GM19043 (cell line): ENCODE data around the gene SLCO2A1.

Experiments used
- ATAC-seq: cut with Tn5 transposase; IDR thresholded peaks from one replicate; pipeline ENCODE4 v1.9.1; 2021; ENCODE audit warnings: low read depth; ENCODE audit not compliant: unreplicated experiment

Gene SLCO2A1

DNA sequence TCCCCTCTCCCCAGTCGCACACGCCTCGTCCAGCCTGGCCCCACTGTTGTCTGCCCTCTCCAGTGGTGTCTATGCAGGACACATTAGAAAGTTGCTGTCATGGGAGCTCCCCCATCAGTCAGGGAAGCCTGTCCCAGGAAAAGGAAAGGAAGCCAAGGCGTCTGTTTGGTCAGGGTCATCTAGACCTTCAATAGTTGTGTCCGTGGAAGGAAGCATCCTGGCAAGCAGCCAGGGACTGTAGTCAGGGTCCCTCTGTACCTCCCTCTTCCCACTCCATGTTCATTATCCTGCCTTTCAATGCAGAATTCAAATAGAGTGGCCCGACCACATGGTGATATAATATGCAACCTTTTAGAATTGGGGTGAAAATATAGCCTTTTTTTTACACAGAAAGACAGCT is 73.4 kb downstream of the SLCO2A1 start:
- no peak for ATAC-seq

DNA sequence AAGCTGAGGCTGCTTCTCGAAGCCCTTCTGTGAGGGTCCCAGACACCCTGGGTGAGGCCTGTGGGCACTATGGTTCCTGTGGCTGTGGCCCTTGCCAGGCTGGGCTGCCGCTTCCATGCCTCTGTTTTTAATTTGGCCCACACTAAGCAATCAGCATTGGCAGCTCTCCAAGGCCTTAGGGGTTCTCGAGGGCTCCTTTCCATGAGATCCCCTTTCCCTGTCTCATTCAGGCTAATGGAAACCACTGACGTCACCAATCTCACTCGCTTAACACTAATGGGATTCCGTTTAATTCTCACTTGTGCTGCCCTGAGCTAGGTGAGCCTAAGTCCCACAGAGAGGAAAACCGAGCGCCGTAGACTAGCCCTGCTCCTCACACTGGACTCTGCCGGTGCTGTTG is 73.8 kb downstream of the SLCO2A1 start:
- ATAC-seq = no peak

DNA sequence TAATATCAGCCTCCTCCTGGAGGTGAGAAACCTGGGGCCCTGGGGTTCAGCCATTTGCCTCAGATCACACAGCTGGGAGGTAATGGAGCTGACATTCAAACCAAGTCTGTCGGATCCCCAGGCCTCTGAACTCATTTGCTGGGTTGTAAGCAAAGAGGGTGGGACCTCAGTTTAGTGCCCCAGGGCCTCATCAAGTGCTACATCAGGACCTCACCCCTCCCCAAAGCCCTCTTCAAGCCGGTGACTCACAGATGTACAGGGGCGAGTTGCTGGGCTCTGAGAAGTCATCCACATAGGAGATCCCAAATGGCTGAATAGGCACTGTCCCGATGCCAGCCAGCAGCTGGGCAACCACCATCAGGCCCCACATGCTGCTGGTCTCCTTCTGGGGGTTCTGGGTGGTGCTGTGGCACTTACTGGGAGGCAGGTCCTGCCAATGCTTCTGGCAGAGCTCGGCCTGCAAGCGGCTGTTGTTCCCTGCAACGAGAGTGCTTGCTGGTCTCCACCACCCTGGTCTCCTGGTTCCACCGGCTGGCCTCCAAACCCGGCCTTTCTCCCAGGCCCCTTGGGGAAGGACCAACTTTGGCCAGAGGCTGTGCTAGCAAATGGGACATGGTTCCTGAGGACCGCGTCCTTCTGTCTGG is 74.9 kb downstream of the SLCO2A1 start:
- no peak for ATAC-seq

DNA sequence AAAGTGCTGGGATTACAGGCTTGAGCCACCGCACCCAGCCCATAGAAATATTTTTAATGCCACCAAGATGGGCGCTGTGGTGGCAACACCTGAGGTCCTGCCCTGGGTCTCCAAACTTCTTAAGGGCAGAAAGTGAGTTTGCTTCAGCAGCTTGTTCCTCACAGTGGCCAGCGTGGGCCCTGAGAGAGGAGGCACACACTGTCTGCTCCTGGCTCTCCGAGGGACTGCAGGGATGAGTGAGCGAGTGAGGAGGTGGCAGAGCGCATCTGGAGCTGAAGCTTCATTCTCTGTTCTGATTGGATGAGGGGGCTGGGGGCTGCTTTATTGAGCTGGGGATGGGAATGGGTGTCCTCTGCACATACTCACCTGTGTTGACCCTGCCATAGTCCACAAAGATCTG is 76.4 kb downstream of the SLCO2A1 start:
- ATAC-seq = no peak

DNA sequence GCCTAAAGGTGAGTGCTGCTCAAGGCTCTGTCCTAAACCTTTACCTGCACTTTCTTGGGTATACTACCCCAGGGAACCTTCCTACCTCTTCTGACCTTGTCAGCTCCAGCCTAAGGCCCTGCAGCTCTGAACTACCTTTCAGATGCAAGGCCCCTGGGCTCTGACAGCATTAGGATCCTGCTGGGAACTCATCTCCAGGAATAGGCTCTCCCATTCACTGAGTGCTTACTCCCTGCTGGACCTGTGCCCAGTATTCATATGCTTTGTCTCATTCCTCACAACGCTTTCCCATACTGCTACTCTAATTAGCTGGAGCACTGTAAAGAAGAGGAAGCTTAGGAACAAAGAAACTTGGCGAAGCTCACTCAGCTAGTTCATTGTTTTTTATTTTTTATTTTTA is 80.3 kb downstream of the SLCO2A1 start:
- ATAC-seq = no peak

DNA sequence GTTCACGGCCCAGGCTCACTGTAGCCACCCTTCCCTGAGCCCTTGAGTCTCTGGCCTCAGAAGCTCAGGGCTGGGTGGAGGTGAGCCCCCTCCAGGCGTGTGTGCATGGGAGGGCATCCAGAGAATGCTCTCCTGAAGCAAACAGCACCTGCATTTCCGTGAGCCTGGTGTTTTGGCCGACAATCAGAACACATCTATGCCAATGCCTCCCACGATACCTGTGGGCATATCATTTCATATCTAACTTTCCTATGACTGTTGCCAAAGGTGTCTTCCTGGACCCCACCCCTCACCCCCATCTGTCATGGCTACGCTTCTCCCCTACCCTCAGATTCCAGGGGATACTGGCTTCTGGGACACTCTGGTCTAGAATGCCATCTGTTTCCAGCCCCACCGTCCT is 80.7 kb downstream of the SLCO2A1 start:
- ATAC-seq = no peak

DNA sequence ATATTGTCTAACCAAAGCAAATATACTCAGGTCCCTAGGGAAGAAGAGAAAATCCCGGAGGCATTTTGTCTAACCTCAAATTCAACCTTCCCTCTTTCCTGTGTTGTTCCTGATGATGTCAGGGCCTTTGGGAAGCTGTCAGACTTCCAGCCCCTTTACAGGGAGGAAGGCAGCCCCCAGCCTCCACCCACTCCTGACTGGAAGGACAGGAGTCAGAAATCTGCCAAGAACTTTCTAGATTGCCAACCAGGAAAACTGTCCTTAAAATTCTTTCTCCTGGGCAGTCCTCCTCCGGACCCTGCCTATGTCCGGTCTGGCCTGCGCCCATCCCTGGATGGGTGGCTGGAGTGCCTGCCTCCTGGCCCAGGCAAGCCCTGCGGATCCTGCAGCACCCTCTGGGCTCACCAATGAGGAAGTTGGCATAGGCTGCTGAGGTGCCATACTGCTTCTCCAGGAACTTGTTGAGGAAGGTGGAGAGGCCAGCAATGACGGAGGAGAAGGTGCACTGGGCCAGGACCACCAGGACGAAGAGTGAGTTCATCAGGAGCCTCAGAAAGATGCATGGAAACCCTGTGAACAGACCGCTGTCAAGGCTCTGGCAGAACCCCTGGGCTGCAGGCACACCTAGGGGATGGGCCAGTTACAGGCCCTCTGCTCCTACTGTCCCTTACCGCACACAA is 81.5 kb downstream of the SLCO2A1 start:
- no peak for ATAC-seq

DNA sequence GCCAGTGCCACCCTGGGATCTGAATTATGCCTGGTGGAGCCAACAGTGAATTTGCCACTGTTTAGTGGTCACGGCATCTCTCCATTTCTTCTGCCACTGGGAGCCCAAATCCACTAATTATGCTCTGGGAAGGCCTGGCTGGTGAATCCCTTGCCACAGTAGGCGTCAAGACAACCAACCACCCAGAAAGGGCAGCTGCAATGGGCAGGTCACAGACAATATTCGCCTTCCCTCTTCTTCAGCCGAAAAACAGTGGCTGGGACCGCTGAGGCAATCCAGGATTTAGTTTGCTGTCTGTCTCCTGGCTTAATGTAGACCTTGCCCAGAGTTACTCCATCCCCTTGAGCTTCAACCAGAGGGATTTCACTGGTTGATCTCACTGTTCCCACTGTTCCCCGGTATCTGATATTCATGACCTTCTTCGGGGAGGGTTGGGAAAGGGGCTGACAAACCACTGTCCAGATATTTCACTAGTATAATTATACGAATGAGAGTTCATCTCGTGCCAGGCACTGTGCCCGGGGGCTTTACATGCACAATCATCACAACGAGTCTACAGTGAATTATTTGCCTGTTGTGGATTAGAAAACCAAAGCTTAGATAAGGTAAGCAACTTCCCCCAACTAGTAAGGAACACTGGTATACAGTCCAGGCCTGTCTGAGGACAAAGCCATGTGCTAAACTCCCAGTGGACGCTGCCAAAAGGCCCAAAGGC is 84.2 kb downstream of the SLCO2A1 start:
- ATAC-seq = no peak

DNA sequence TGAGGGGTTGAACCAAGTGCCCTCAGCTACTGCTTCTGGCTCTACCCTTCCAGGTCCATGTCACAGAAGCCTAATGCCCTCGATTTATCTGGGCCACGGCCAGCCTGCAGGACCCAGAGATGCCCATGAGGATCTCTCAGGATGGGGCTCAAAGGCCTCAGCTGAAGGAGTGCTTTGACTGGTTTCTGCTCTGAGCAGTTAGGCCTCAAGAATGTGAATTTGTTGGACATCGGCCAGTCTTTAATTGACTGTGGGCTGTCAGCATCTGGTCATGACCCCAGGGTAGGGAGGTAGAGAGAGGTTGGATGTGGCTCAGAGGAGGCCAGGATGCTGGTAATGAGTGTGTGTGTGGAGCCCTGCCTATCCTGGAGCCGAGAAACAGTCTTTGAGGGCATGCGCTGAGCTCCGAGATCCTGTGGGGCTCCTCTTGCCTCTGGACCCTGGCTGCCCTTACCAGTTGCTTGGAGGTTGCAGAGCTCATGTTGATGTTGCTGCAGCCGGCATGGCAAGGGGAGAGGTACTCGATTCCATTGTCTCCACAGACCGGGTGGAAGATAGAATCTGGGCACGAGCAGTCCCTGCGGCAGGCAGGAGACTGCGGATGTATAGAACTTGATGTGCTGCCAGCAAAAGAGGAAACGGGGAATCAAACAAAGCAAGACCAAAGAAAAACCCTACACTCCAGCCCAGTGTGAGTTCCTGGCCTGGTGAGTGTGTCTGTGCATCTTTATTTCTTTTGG is 84.9 kb downstream of the SLCO2A1 start:
- no peak for ATAC-seq

DNA sequence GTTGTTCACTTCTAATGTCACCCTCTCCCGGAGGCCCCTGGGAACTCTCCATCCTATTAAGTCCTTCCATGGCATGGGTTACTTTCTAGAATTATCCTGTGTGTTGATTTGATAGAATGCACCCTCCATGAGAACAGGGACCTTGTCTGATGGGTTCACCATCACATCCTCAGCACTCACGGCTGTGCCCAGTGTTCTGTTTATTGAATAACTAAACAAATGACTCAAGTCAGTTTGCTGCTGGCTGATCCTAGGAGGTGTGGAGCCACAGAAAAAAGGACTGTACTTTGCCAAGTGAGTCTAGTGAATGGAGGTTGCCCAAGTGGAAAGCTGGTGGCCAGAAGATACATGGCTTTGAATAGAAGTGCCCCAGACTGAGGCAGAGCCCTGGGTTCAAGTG is 85.5 kb downstream of the SLCO2A1 start:
- no peak for ATAC-seq

DNA sequence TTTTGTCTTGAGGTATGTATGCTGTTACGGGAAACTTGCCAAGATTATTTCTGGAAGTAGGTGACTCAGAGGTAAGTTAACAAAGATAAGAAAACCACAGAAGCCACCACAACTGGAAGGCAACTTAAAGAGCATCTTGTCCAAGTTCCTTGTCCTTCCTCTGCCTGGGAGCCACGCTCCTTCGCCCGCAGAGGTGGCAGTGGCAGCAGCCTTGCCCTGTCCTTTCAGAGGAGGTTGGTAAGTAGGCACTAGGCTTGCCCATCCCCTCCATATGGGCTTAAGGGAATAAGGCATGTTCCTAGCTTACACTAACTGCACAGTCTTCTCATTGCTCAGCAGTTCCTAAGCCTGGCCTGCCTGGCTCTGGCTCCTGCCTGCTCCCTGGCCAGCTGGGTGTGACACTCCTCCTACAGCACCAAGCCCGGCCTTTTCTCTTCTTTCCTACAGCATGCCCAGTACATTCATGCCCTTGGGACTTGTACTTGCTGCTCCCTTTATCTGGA is 86.0 kb downstream of the SLCO2A1 start:
- no peak for ATAC-seq

DNA sequence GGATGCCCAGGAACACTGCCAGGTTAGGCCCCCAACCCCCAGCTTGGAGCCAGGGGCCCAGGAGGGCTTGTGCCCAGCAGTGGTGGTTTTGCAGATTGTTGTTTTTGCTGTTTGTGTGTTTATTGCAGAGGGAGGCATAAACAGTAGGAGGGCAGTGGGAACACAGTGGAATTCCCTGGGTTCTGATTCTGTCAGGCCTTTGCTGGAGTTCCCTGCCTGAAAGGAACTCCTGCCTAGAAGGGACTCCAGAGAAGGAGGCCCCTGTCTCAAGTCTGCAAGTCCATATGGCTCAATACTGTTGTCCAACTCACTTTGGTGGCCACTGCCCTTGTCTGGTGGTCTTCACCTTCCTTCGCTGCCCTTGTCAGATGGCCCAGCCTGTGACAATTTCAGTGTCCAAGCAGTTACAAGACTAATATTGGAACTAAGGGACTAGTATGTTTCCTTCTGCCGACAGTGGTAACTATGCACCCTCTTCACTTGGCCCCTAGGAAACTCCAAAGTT is 86.6 kb downstream of the SLCO2A1 start:
- ATAC-seq = no peak

DNA sequence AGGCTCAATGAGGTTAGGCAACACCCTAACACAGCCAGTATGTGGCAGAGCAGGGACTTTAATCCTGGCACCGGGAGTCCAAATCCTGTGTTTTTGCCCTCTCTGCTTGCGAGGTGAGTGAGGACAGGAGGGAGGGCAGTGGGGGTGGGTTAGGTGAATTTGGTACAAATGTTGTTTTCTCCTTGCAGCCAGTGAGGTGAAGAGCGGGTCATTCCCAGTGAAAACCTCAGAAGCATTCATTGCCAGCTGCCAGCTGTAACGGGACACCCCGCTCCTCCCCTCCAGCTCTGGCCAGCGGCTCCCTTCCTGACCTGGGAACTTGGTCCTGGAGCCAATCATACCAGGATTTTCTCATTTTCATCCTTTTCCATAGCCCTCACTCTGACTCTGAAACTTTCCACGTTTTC is 88.3 kb downstream of the SLCO2A1 start:
- no peak for ATAC-seq

DNA sequence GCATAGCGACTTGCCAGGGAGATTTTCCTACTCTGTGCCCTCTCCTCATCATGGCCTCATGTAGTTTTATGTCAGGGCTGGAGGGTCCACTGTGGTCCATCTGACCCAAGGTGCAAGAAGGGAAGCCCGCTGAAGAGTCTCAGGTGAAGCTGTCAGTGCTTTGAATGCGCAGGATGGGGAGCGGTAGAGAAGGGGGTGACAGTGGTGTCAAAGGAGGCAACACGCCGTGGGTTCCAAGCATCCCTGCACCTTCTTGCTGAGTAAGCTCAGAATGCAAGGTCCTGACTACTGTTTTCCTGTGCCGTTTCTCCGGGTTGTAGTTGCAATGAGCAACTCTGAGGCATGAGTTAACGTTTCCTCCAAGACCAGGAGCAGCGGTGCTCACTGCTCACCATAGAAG is 89.2 kb downstream of the SLCO2A1 start:
- no peak for ATAC-seq

DNA sequence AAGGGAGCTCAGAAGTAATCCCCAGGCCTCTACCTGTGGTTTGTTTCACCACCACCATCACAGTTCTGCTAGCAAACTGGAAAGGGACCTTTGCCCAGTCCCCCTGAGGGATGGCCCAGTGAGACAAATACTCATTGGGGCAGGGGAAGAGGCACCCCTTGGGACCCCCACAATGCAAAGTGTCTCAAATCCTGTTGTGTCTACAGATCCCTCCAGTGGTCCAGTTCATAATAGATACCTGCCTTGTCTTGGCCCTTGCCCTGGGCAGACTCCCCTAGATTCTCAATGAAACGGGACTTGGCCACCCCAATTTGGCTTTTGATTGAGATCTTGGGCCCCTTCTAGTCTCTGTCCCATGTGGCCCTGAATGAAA is 90.3 kb downstream of the SLCO2A1 start:
- ATAC-seq = no peak

DNA sequence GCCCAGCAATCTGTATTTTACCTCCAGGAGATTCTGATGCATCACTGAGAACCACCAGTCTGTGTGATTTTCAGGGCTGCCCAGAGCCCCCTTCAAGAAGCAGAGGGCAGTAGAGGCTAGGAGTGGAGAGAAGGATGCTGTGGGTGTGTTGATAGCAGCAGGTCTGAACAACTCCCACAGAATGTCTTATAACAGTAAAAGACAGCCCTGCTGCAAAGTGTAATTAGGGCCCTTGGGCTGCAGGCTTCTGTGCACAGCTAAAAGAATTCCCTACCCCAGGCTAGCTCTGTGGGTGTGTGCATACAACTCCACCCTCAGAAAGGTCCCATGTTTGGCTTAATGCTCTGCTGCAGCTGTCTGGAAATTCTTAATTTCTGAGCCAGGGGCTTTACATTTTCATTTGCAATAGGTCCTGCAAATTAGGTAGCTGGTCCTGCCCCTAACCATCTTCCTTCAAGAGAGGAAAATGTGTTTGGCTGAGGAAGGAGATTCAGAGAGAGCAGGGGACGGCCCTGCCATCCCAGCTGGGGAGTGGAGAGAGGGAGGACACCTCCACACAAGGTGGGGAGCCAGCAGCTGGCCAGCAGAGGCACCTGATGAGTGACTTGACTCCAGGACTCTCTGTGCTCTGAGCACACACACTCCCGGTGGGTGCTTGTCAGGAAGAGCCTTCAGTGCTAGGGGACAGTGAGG is 90.8 kb downstream of the SLCO2A1 start:
- ATAC-seq = no peak

DNA sequence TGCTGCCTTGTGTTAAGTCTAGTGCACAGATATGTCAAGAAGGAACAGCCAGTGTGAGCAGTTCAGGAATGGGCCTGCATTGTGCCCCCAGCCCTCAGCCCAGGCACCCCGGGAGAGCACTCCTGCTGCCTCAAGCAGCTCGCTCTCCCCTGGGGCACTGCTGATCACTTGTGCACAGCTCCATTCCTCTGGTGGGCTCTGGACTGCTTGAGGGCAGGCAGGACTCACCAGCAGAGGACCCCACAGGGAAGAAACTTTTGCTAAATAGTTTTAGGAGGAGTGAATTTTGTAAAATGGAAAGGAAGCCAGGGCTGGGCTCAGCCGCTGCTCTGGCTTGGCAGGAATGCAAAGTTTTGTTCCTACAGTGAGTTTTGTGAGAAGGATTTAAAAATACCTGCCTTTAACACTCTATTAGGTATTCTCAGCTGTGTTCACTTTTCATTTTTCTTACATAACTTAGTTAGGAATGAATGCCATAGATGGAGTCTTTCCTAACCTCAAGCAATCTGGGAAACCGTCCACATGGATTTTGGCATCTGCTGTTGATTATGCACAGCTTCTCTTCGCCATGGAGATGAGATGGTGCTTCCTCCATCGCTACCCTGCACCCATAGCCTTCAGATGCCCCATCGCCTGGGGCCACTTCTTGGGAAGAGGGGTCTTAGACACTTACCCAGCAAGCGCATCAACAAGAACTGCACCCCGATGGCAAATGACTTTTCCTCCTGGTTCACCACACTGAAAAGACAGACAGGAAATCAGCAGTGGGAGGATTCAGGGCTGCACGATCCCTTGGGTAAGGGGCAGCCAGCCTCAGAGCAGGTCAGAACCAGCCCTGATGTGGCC is 91.7 kb downstream of the SLCO2A1 start:
- ATAC-seq = no peak

DNA sequence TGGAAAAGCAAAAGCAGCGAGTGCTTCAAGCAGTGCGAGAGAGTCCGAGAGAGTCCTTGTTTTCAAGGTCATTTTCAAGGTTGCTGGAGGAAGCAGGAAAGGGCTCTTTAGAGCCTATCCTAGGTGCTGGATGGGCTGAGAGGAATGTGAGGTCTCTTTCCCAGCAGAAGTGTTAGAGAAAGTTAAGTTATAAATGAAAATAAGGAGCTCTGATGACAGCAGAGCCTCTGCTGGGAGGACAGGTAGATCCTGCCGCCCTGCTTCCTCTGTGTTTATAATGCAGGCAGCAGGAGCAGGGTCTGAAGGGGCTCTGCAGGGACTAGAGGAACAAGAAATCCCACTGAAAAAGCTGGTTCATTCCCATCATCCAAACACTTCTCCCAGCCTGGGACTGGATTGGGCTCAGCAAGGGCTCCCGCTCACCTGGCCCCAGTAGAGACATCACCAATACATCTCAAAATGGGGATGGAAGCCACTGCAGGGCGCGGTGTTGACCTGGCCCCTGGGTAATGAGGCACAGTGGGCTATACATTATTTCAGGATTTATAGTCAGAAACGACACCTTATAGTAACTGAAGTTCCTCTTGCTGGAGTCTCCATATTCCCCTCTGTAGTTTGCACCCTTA is 92.6 kb downstream of the SLCO2A1 start:
- no peak for ATAC-seq
